Measurements from ENCODE around the gene TMOD1. TPM values are rescaled to one million over a fixed set of nuclear protein-coding genes. Genes with fewer than 3 reads are reported as not detected.

Gene TMOD1
- total and polyA plus RNA-seq, 9 of the 15 experiments (the other 6 are each of a cell fraction or from before 2014, with no cell fraction given), result 7.1 to 41.2 (median 14.2) TPM

- TF ChIP-seq ZNF280A (IDR thresholded peaks at IDR 0.05; ENCODE audit: low read depth, partially characterized antibody) (no peak), JUND (IDR thresholded peaks at IDR 0.05; ENCODE audit: borderline replicate concordance, low read depth, low read length) (peak; percentile 73; the same call in 1 of the 2 replicates), JUND (tag; IDR thresholded peaks at IDR 0.05; ENCODE audit: borderline replicate concordance, low read depth, low read length) (0 out of 3 replicates have a peak, but pooled peaks have one; percentile 52), HSF4 (CRISPR knock-in tag; IDR thresholded peaks at IDR 0.05; ENCODE audit: borderline replicate concordance) (no peak), ATF7 (IDR thresholded peaks at IDR 0.05) (peak; percentile 96), MCM7 (IDR thresholded peaks at IDR 0.05) (no peak), ZNF561 (CRISPR knock-in tag; conservative IDR thresholded peaks at IDR 0.05) (no peak), HMG20B (CRISPR knock-in tag; IDR thresholded peaks at IDR 0.05) (no peak; the same call in 1 of the 2 replicates), EWSR1 (IDR thresholded peaks at IDR 0.05; ENCODE audit: borderline replicate concordance, low read depth, partially characterized antibody) (no peak), CHD1 (IDR thresholded peaks at IDR 0.05; ENCODE audit: low read length) (no peak), HDAC3 (IDR thresholded peaks at IDR 0.05; ENCODE audit: borderline replicate concordance, partially characterized antibody) (peak; percentile 43), EGR1 (conservative IDR thresholded peaks at IDR 0.05) (peak; percentile 89), NFIX (CRISPR knock-in tag; IDR thresholded peaks at IDR 0.05; ENCODE audit: low read depth) (no peak), ZFP91 (CRISPR knock-in tag; IDR thresholded peaks at IDR 0.05) (no peak; the same call in 1 of the 2 replicates), HNRNPLL (IDR thresholded peaks at IDR 0.05; ENCODE audit: low read depth, low read length, poor library complexity, severe bottlenecking) (peak; percentile 97), BCLAF1 (IDR thresholded peaks at IDR 0.05; ENCODE audit: borderline replicate concordance in 1 of 2, control insufficient read depth in 1 of 2, low read depth in 2 of 2, low read length in 1 of 2) (peak in 1 of 2 experiments; percentile 72; a peak in 1 of 4 replicates)
- TF ChIP-seq, protein P1, sequence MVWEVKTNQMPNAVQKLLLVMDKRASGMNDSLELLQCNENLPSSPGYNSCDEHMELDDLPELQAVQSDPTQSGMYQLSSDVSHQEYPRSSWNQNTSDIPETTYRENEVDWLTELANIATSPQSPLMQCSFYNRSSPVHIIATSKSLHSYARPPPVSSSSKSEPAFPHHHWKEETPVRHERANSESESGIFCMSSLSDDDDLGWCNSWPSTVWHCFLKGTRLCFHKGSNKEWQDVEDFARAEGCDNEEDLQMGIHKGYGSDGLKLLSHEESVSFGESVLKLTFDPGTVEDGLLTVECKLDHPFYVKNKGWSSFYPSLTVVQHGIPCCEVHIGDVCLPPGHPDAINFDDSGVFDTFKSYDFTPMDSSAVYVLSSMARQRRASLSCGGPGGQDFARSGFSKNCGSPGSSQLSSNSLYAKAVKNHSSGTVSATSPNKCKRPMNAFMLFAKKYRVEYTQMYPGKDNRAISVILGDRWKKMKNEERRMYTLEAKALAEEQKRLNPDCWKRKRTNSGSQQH (CRISPR knock-in tag; IDR thresholded peaks at IDR 0.05), result no peak
These were observed 131.8 kb downstream of the TMOD1 start, which contains the start of the genes NCBP1 and TSTD2 (continued) for GRCh38 chr9:97632985-97633858.

Data from K562 (cell line).